GM12878 (cell line): ENCODE results near the gene PLA2G1B. TPM values are rescaled to one million over a fixed set of nuclear protein-coding genes. Genes with fewer than 3 reads are reported as not detected.

Source experiments
- ATF7 ChIP-seq: fragments of 450-650 bp; IDR thresholded peaks from 2 replicates; pipeline ENCODE4 v1.6.1; 2016; ENCODE audit warnings: low read depth, mild to moderate bottlenecking
- CBFB ChIP-seq: IDR thresholded peaks from 2 replicates; pipeline ENCODE4 v1.6.1; 2016; ENCODE audit warnings: antibody characterized with exemption, low read depth
- CHD2 ChIP-seq: IDR thresholded peaks from 2 replicates; pipeline ENCODE4 v1.6.1; 2011; ENCODE audit warnings: low read depth, low read length, improper control_type of control experiment, borderline replicate concordance
- CREM ChIP-seq: IDR thresholded peaks from 2 replicates; pipeline ENCODE4 v1.6.1; 2014; ENCODE audit warnings: antibody characterized with exemption, low read depth
- EED ChIP-seq: sonication (generic); IDR thresholded peaks from 2 replicates; pipeline ENCODE4 v1.6.1; 2016; ENCODE audit warnings: antibody characterized with exemption, low read depth
- HDGF ChIP-seq: fragments of 450-650 bp; IDR thresholded peaks from 2 replicates; pipeline ENCODE4 v1.6.1; 2016; ENCODE audit warnings: antibody characterized with exemption
- IKZF1 ChIP-seq: fragments of 450-650 bp; conservative IDR thresholded peaks from 2 replicates; pipeline ENCODE4 v1.6.1; 2017; ENCODE audit warnings: antibody characterized with exemption, mild to moderate bottlenecking
- NFXL1 ChIP-seq: fragments of 450-650 bp; IDR thresholded peaks from 2 replicates; pipeline ENCODE4 v1.6.1; 2017; ENCODE audit warnings: antibody characterized with exemption, mild to moderate bottlenecking, borderline replicate concordance
- NFYA ChIP-seq: IDR thresholded peaks from 2 replicates; pipeline ENCODE4 v1.6.1; 2011; ENCODE audit warnings: low read depth, mild to moderate bottlenecking, low read length, improper control_type of control experiment, borderline replicate concordance
- NR2C1 ChIP-seq: fragments of 450-650 bp; IDR thresholded peaks from 2 replicates; pipeline ENCODE4 v1.6.1; 2017; ENCODE audit warnings: antibody characterized with exemption, mild to moderate bottlenecking, moderate library complexity
- NR2F1 ChIP-seq: fragments of 450-650 bp; conservative IDR thresholded peaks from 2 replicates; pipeline ENCODE4 v1.6.1; 2017; ENCODE audit warnings: mild to moderate bottlenecking
- RAD21 ChIP-seq: IDR thresholded peaks from 2 replicates; pipeline ENCODE4 v1.6.1; 2011; ENCODE audit warnings: mild to moderate bottlenecking, low read depth, low read length, moderate library complexity; ENCODE audit not compliant: insufficient read depth
- RBBP5 ChIP-seq: fragments of 200-600 bp; sonication (generic); conservative IDR thresholded peaks from 2 replicates; pipeline ENCODE4 v1.6.1; 2016
- RELA ChIP-seq: fragments of 450-650 bp; IDR thresholded peaks from 2 replicates; pipeline ENCODE4 v1.8.0; 2014; ENCODE audit warnings: borderline replicate concordance; ENCODE audit not compliant: partially characterized antibody
- SIN3A ChIP-seq: IDR thresholded peaks from 2 replicates; pipeline ENCODE4 v1.6.1; 2012; ENCODE audit warnings: low read depth, low read length, improper control_type of control experiment
- SP1 ChIP-seq: IDR thresholded peaks from one replicate; pipeline ENCODE4 v1.6.1; 2011; ENCODE audit warnings: low read depth, low read length
- TCF7 ChIP-seq: IDR thresholded peaks from 2 replicates; pipeline ENCODE4 v1.6.1; 2014; ENCODE audit warnings: antibody characterized with exemption, borderline replicate concordance
- ZNF207 ChIP-seq: fragments of 450-650 bp; IDR thresholded peaks from 2 replicates; pipeline ENCODE4 v1.6.1; 2014; ENCODE audit warnings: antibody characterized with exemption, mild to moderate bottlenecking, borderline replicate concordance
- ZSCAN29 ChIP-seq: fragments of 450-650 bp; IDR thresholded peaks from 2 replicates; pipeline ENCODE4 v1.6.1; 2017; ENCODE audit warnings: mild to moderate bottlenecking, moderate library complexity
- polyA plus RNA-seq, 11 experiments: library from polyadenylated mRNA; depleted of rRNA in 4 of 11; unstranded in 6 of 11; stranded (reverse) in 5 of 11; fragments of >200 nt; fragmentation: Nextera tagmentation in 4 of 11; fragmentation: Illumina TruSeq in 1 of 11; extraction: Ambion mirVana in 4 of 11; extraction: Trizol in 1 of 11; gene quantifications; 1 replicate in 1 of 11; 2 replicates in 10 of 11; pipeline versions ENCODE4 v1.2.1 to v1.2.3, GENCODE V29; 2011 to 2016; ENCODE audit warnings: inconsistent platforms in 2 of 11, missing spikeins in 2 of 11, low read depth in 1 of 11
- total RNA-seq, 4 experiments: library from RNA; depleted of rRNA in 3 of 4; stranded (reverse); fragments of >200 nt in 3 of 4; fragmentation: Illumina TruSeq in 1 of 4; extraction: Trizol in 1 of 4; gene quantifications; 2 replicates each; pipeline versions ENCODE4 v1.2.1 to v1.2.3, GENCODE V29; 2013 to 2021
- TF ChIP-seq, protein P1 (sequence below): fragments of 450-650 bp; IDR thresholded peaks from 2 replicates; pipeline ENCODE4 v1.6.1; 2017; ENCODE audit warnings: mild to moderate bottlenecking, moderate library complexity
- TF ChIP-seq, protein P2 (sequence below): fragments of 450-650 bp; IDR thresholded peaks from 2 replicates; pipeline ENCODE4 v1.6.1; 2016; ENCODE audit warnings: mild to moderate bottlenecking, moderate library complexity, borderline replicate concordance
- TF ChIP-seq, protein P3 (sequence below): IDR thresholded peaks from 2 replicates; pipeline ENCODE4 v1.6.1; 2011; ENCODE audit warnings: low read depth, mild to moderate bottlenecking, low read length, moderate library complexity, borderline replicate concordance; ENCODE audit errors: extremely low read depth

PLA2G1B gene
- total and polyA plus RNA-seq, 10 of the 15 experiments (the other 5 are each of a cell fraction or from before 2014, with no cell fraction given) = not detected

DNA sequence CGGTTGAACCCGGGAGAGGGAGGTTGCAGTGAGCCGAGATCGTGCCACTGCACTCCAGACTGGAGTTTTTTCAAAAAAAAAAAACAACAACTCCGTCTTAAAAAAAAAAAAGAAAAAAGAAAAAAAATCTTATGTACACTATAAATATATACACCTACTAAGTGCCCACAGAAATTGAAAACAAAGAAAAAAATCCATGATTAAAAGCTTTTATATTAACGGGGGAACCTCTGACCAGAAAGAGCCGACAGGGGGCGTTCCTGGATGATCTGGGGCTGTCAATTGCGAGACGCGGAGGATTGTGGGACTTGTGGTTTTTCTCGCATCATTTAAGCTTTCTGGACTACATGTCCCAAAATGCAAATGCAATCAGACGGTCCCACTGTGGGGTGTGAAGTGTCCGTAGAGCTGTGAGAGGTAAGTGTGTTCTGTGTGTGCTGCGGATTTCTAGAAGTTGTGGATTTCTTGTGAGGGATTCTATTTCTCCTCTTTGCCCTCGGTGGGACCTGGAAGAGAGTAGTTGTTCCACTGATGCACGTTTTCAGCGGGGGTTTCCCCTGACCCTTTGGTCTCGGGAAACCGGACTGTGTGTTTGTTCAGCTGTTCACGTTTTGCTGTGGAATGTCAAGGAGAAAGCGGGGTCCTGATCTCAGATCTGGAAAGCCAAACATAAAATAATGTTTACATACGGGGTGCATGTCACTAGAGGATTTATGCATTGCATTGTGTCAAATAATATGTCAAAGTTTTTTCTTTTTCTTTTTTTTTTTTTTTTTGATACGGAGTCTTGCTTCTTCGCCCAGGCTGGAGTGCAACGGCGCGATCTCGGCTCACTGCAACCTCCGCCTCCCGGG lies 25.4 kb downstream of the PLA2G1B start, which contains the start of gene SIRT4 (continued):
- TF ChIP-seq, protein P1, sequence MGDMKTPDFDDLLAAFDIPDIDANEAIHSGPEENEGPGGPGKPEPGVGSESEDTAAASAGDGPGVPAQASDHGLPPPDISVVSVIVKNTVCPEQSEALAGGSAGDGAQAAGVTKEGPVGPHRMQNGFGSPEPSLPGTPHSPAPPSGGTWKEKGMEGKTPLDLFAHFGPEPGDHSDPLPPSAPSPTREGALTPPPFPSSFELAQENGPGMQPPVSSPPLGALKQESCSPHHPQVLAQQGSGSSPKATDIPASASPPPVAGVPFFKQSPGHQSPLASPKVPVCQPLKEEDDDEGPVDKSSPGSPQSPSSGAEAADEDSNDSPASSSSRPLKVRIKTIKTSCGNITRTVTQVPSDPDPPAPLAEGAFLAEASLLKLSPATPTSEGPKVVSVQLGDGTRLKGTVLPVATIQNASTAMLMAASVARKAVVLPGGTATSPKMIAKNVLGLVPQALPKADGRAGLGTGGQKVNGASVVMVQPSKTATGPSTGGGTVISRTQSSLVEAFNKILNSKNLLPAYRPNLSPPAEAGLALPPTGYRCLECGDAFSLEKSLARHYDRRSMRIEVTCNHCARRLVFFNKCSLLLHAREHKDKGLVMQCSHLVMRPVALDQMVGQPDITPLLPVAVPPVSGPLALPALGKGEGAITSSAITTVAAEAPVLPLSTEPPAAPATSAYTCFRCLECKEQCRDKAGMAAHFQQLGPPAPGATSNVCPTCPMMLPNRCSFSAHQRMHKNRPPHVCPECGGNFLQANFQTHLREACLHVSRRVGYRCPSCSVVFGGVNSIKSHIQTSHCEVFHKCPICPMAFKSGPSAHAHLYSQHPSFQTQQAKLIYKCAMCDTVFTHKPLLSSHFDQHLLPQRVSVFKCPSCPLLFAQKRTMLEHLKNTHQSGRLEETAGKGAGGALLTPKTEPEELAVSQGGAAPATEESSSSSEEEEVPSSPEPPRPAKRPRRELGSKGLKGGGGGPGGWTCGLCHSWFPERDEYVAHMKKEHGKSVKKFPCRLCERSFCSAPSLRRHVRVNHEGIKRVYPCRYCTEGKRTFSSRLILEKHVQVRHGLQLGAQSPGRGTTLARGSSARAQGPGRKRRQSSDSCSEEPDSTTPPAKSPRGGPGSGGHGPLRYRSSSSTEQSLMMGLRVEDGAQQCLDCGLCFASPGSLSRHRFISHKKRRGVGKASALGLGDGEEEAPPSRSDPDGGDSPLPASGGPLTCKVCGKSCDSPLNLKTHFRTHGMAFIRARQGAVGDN = peak; percentile 82
- TF ChIP-seq ZSCAN29 (no peak), NR2F1 (peak; percentile 31; the same call in 1 of the 2 replicates), NFXL1 (no peak), ATF7 (peak; percentile 99), CREM (peak; percentile 86), RBBP5 (no peak), EED (no peak), RAD21 (peak; percentile 33; the same call in 1 of the 2 replicates), NFYA (no peak), CBFB (peak; percentile 79), TCF7 (no peak), NR2C1 (peak; percentile 32; the same call in 1 of the 2 replicates), HDGF (peak; percentile 44; the same call in 1 of the 2 replicates), CHD2 (no peak; the same call in 1 of the 2 replicates), SIN3A (peak; percentile 42; the same call in 1 of the 2 replicates), IKZF1 (peak; percentile 78), RELA (peak; percentile 72), SP1 (no peak), ZNF207 (peak; percentile 64; the same call in 1 of the 2 replicates)
- TF ChIP-seq, protein P2, sequence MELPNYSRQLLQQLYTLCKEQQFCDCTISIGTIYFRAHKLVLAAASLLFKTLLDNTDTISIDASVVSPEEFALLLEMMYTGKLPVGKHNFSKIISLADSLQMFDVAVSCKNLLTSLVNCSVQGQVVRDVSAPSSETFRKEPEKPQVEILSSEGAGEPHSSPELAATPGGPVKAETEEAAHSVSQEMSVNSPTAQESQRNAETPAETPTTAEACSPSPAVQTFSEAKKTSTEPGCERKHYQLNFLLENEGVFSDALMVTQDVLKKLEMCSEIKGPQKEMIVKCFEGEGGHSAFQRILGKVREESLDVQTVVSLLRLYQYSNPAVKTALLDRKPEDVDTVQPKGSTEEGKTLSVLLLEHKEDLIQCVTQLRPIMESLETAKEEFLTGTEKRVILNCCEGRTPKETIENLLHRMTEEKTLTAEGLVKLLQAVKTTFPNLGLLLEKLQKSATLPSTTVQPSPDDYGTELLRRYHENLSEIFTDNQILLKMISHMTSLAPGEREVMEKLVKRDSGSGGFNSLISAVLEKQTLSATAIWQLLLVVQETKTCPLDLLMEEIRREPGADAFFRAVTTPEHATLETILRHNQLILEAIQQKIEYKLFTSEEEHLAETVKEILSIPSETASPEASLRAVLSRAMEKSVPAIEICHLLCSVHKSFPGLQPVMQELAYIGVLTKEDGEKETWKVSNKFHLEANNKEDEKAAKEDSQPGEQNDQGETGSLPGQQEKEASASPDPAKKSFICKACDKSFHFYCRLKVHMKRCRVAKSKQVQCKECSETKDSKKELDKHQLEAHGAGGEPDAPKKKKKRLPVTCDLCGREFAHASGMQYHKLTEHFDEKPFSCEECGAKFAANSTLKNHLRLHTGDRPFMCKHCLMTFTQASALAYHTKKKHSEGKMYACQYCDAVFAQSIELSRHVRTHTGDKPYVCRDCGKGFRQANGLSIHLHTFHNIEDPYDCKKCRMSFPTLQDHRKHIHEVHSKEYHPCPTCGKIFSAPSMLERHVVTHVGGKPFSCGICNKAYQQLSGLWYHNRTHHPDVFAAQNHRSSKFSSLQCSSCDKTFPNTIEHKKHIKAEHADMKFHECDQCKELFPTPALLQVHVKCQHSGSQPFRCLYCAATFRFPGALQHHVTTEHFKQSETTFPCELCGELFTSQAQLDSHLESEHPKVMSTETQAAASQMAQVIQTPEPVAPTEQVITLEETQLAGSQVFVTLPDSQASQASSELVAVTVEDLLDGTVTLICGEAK = peak; percentile 45; the same call in 1 of the 2 replicates
- TF ChIP-seq, protein P3, sequence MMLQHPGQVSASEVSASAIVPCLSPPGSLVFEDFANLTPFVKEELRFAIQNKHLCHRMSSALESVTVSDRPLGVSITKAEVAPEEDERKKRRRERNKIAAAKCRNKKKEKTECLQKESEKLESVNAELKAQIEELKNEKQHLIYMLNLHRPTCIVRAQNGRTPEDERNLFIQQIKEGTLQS = peak; percentile 32; the same call in 1 of the 2 replicates
